ENCODE results near the gene SETBP1.

- TF ChIP-seq CTCF (IDR thresholded peaks at IDR 0.05) = no peak
- no peak for TF ChIP-seq EZH2 (IDR thresholded peaks at IDR 0.05)
These were observed 230.6 kb downstream of the SETBP1 start for GRCh38 chr18:44911260-44911659.

Data from neural progenitor cell (in vitro differentiated cells).